GM18517 (cell line): ENCODE data around the gene ADO.
"Not testable (repeated sequence)": the region's sequence is repeated elsewhere in the genome, so short reads cannot be mapped to it uniquely, and the experiment has no call there.

ENCODE experiments used
- ATAC-seq: cut with Tn5 transposase; IDR thresholded peaks from one replicate; pipeline ENCODE4 v1.9.1; 2021; ENCODE audit warnings: mild to moderate bottlenecking, moderate library complexity; ENCODE audit not compliant: unreplicated experiment

The ADO gene

GRCh38 chr10:62804356-62805230, at the start of gene ADO:
ADO (plus strand) TSS chr10:62804720; CDS start chr10:62805060, 340 bp downstream.
- peak; percentile 83 for ATAC-seq

GRCh38 chr10:62754963-62755362, 49.6 kb upstream of the ADO start:
- no peak for ATAC-seq

DNA sequence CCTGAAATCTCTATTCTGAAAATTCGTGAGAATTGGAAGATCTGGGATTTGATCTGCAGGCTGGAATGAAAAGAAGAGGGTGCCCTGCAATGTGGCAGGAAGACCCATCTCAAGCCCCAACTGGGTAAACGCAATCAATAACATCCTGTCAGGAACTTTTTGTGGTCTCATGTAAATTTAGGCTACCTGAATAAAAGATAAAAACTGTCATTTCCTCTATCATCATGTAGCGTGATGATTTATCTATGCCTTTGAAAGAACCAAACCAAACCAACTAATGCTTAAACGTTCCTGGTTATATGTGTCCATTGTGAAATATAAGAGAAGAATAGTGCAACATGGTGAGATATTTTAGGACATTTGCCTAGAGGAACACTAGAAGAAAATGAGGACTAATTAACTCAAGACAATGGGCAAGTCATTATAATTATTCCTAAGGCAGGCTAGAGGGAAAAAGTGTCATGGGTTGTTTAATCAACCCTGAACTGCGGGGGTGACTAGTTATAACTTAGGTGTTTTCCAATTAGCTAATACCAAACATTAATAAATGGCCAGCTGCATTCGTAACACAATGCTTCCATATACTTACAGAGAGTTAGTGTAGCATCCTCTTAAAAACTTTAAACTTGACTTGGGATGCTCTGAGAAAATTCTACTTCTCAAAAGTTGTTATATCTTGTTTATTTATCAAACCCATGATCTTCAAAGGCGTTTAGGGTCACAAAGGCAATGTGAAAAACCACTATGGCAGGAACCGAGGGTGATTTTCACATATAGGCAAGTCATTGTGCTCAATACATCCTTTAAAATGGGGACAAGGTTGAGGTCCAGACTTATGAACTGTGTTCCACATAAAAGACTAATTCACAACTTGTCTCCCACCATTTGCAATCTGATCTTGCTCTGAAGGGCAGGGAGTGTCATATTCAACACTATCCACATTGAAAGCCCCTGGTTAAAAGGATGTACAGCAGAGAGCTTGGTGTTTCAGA, 48.6 kb upstream of the ADO start:
- no peak for ATAC-seq

- no peak for ATAC-seq
Measured at GRCh38 chr10:62759599-62760175, 44.8 kb upstream of the ADO start.

- ATAC-seq = no peak
Measured at GRCh38 chr10:62760401-62760800, 44.1 kb upstream of the ADO start.

DNA sequence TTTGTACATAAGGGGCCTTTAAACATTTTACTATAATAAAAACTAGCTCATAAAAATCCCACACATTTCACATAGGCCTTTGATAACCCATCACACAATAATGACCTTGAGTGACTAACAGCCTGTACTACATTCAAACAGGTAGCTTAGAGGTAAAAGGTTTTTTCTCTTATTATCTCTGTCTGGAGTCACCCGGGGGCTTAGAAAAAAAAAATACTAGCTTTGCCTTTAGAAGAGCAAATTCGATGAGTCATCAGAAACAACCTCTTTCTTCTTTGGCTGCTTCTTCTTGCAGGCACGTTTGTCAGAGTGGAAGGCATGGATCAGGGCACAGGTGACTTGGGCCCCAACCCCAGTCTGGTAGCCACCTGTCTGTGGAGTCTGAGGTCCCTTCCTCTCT, 43.4 kb upstream of the ADO start:
- ATAC-seq = no peak

- no peak for ATAC-seq
Measured at GRCh38 chr10:62763155-62763554, 41.4 kb upstream of the ADO start.

DNA sequence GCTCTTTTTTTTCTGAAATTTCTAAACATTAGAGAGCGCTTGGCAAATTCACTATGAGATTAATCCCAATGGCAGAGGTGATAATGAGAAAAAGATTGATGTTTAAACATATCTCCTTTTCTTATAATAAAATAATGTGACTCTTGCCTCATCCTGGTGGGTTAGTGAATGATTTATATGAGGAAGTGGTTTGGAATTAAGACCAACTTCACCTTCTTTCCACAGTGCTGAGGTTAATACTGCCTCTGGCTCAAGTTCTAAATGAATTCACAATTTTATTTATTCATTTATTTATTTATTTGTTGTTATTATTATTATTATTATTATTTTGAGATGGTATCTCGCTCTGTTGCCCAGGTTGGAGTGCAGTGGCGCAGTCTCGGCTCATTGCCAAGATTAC, 40.5 kb upstream of the ADO start:
- ATAC-seq = no peak

GRCh38 chr10:62765726-62766125, 38.8 kb upstream of the ADO start:
- no peak for ATAC-seq

DNA sequence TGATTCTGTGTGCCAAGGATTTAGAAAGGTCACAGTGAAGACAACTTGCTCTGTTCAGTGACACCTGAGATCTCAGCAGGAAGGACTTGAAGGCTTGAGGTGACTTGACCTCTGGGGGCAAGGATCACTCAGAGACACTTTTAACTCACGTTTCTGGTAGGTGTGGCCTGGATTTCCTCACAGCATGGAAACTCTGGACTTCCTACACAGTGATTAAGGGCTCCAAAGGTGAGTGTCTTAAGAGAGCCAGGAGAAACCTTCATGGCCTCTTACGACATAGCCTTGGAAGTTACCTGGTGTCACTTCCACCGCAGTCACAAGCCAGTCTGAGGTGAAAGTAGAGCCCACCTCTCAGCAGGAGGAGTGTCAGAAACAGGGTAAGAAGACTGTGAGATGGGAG, 38.1 kb upstream of the ADO start:
- no peak for ATAC-seq

DNA sequence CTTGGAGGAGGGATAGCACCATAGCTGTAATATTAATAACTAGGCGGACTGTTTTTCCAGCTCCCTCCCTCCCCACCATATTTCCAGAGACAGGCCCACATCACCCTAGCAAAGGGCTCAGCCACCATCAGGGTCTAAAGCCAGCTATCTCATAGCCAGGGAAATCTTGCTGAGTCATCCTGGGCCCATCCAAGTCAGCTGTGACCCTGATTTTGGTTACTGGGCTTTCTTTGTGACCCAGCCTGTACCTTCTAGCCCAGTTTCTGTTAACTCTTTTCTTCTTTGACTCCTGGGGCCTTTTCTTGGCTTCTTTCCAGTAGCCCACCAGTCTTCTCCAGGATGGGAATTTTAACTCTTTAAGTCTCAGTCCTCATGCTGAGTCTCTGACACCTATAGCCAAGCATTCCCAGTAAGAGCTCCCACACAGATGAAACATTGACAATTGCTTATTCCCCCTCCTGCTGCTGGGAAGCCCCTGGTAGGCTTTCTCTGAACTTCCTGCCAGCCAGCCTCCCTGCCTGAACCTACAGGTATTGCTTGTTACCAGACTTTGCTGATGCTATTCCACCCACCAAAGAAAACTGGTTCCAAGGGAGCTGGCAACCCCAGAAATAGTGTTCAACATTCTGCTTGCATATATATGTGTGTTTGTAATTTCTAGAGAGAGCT, 34.8 kb upstream of the ADO start:
- no peak for ATAC-seq

GRCh38 chr10:62772186-62772974, 32.1 kb upstream of the ADO start:
- no peak for ATAC-seq

- no peak for ATAC-seq
Measured at GRCh38 chr10:62778125-62778524, 26.4 kb upstream of the ADO start.

DNA sequence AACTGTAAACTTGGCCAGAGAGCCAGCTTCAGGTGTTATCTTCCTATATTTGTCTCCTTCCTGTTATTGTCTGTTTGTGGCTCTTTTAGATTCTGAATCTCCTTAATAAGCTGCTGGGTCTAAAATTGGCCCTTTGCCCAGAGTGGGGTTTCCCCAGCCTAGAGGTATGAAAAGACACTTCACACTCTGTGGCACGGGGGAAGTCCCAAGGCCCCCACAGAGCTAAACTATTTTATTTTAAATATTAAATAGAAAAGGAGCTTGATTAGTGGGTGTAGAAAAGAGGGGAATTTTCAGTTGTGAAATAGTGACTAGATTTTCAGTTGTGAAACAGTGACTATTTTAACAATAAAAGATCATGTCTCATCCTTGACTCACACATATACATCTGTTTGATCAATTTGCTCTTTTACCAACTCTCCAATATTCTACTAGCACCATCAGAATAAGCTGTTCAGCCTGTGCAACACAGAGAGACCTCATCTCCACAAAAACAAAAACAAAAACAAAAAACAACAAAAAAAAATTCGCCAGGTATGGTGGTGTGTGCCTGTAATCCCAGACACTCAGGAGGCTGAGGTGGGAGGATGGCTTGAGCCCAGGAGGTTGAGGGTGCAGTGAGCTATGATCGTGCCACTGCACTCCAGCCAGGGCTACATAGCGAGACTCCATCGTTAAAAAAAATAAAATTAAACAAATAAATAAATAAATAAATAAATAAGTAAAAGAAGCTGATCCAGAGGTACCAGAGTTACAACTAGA, 24.9 kb upstream of the ADO start:
- ATAC-seq = peak; percentile 94

GRCh38 chr10:62784537-62784936, 20.0 kb upstream of the ADO start:
- not testable (repeated sequence) for ATAC-seq

- ATAC-seq = not testable (repeated sequence)
Measured at GRCh38 chr10:62788285-62788684, 16.2 kb upstream of the ADO start.

DNA sequence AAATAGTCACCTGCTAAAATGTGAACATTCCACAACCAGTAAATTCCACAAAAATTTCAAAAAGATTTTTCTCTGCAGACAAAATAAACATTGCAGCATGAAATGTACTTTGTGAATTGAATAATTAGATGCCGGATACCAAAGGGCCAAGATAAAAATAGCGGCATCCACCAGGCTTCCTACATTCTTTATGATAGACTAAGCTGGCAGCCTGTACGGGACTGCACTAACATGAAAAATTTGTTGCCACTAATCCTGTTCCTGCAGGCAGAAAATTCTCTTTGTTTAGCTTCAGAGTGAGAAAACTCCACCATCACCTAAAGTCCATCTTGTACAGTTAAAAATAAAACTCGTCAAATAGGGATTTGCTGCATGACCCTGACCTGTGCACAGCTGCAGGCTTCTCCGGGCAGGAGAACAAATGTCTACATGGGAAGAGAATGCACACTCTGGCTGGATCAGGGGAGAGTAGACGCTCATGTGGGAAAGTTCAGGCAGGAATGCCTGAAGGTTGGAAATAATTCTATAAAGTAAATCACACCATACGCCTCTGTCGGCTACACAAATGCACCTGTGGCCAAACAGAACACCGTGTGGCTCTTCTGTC, 15.6 kb upstream of the ADO start:
- ATAC-seq = no peak

DNA sequence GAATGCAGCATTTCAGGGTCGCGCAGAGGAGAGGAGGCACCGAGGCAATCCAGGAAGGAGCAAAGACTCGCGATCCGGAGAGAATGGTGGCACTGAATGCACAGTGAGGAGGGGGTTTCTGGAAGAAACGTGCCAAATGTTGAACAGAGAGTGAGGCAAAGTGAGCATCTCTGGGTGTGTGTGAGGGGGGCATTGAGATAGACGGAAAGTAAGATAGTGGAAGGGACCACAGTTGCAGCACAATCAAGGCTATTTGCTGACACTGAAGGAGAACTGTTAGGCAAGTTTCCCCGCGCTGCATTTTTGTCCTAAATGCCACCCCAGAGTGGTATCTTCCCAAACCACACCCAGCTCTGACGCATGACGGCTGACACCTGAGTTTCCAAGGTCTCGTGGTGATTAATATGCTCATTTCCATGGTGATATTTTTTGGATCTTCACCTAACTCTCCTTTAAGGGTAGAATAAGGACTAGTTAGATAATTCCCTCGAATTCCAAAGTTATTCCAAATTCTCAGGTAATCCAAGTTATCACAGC, 14.4 kb upstream of the ADO start:
- ATAC-seq = no peak

DNA sequence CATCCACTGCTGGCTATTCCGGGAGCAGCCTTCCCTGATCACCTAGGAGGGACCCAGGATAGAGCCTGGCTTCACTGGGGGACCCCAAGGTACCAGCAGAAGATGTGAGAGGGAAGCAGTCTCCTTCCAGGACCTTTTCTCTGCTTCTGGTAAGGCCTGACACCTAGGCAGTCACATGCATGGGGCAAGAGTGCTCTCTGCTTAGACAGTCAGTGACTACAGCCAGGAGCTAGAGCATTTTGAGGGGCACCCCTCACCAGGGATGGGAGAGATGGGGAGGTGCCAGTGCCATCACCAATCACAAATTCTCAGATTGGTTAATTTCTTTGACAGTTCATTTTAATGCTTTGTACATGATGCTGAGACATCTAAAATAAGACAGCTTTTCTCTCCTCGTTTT, 13.9 kb upstream of the ADO start:
- no peak for ATAC-seq
